IPS-NIHi11 (cell line): Measurements from ENCODE around the gene ADM5.
"Not testable (repeated sequence)": the region's sequence is repeated elsewhere in the genome, so short reads cannot be mapped to it uniquely, and the experiment has no call there.

Source experiments
- DNase-seq: peaks from one replicate; pipeline ENCODE4 v3.0.0; 2012; ENCODE audit warnings: mixed read lengths, low spot score

The ADM5 gene

GRCh38 chr19:49701271-49701786, 11.9 kb downstream of the ADM5 start:
- DNase-seq: no peak

- DNase-seq: no peak
Measured at GRCh38 chr19:49704888-49705642, 15.7 kb downstream of the ADM5 start.

- DNase-seq: no peak
Measured at GRCh38 chr19:49705919-49706318, 16.5 kb downstream of the ADM5 start.

- no peak for DNase-seq
Measured at GRCh38 chr19:49710372-49710951, 21.1 kb downstream of the ADM5 start.

GRCh38 chr19:49712397-49712859, 23.0 kb downstream of the ADM5 start:
- DNase-seq: peak; percentile 88

- DNase-seq: no peak
Measured at GRCh38 chr19:49713236-49713845, 23.9 kb downstream of the ADM5 start.

GRCh38 chr19:49716154-49716553, 26.8 kb downstream of the ADM5 start:
- no peak for DNase-seq

- no peak for DNase-seq
Measured at GRCh38 chr19:49718511-49718910, 29.1 kb downstream of the ADM5 start.

- no peak for DNase-seq
Measured at GRCh38 chr19:49718991-49719390, 29.6 kb downstream of the ADM5 start.

- not testable (repeated sequence) for DNase-seq
Measured at GRCh38 chr19:49719420-49719819, 30.0 kb downstream of the ADM5 start.

GRCh38 chr19:49727217-49728030, 38.0 kb downstream of the ADM5 start:
- DNase-seq: no peak

GRCh38 chr19:49730166-49730565, 40.8 kb downstream of the ADM5 start:
- DNase-seq: no peak

- DNase-seq: no peak
Measured at GRCh38 chr19:49738268-49738667, 48.9 kb downstream of the ADM5 start.

- DNase-seq: no peak
Measured at GRCh38 chr19:49739098-49739497, 49.7 kb downstream of the ADM5 start.

GRCh38 chr19:49739933-49740332, 50.5 kb downstream of the ADM5 start:
- DNase-seq: no peak
